ENCODE measurements around the gene KSR1.

DNA sequence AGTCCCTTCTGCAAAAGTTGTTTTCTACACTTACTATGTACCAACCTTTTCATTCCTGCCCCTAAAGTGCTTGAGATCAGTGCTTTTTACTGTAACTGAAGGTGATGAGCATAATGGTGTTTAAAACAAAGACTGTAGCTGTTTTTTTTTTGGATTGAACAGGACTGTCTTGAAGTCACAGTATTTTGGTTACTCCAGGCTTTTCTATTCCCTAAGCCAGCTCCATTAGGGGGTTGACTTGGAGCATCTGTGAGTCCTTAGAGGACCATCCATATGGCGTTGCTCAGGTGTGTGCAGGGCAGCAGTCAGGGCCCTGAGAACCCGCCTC is 145.7 kb downstream of the KSR1 start:
- TF ChIP-seq, protein P1, sequence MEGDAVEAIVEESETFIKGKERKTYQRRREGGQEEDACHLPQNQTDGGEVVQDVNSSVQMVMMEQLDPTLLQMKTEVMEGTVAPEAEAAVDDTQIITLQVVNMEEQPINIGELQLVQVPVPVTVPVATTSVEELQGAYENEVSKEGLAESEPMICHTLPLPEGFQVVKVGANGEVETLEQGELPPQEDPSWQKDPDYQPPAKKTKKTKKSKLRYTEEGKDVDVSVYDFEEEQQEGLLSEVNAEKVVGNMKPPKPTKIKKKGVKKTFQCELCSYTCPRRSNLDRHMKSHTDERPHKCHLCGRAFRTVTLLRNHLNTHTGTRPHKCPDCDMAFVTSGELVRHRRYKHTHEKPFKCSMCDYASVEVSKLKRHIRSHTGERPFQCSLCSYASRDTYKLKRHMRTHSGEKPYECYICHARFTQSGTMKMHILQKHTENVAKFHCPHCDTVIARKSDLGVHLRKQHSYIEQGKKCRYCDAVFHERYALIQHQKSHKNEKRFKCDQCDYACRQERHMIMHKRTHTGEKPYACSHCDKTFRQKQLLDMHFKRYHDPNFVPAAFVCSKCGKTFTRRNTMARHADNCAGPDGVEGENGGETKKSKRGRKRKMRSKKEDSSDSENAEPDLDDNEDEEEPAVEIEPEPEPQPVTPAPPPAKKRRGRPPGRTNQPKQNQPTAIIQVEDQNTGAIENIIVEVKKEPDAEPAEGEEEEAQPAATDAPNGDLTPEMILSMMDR (IDR thresholded peaks at IDR 0.05; ENCODE audit: control extremely low read depth in 1 of 3, insufficient read depth in 1 of 3, low read depth in 1 of 3, low read length in 3 of 3), result no peak
- TF ChIP-seq GABPA (IDR thresholded peaks at IDR 0.05; ENCODE audit: borderline replicate concordance, insufficient read depth, low read length) (no peak), POLR2A (IDR thresholded peaks at IDR 0.05; ENCODE audit: control extremely low read depth in 1 of 2, low read depth in 2 of 2, low read length in 2 of 2) (no peak), POLR2AphosphoS5 (IDR thresholded peaks at IDR 0.05; ENCODE audit: low read depth, low read length) (no peak), EP300 (IDR thresholded peaks at IDR 0.05; ENCODE audit: borderline replicate concordance in 1 of 2, low read depth in 2 of 2, low read length in 2 of 2) (no peak), HDAC2 (IDR thresholded peaks at IDR 0.05; ENCODE audit: borderline replicate concordance in 1 of 2, low read depth in 2 of 2, low read length in 2 of 2) (no peak), BCL11A (IDR thresholded peaks at IDR 0.05; ENCODE audit: low read depth in 2 of 2, low read length in 2 of 2) (no peak), PHF8 (conservative IDR thresholded peaks at IDR 0.05; ENCODE audit: low read depth, low read length) (no peak)

All from H1 (cell line).